SK-N-SH (cell line): Measurements from ENCODE around the gene OR6B1. TPM values are rescaled to one million over a fixed set of nuclear protein-coding genes. Genes with fewer than 3 reads are reported as not detected.

Experiments
- CTCF ChIA-PET: fragments of 300-600, 350-600 bp; formaldehyde crosslinking; extraction: SDS; loops from one replicate; lab custom pipeline; 2021; lab: Yijun Ruan, JAX
- POLR2A ChIA-PET: fragments of 350-600 bp; sonication (Branson Sonifier 250); formaldehyde crosslinking; extraction: SDS; loops from one replicate; lab custom pipeline; 2020; ENCODE audit warnings: antibody characterized with exemption, inconsistent platforms; lab: Yijun Ruan, JAX
- DNase-seq: peaks from one replicate; pipeline ENCODE4 v3.0.0; 2012
- H2AFZ ChIP-seq: fragments of 200-600 bp; sonication (generic); 2 replicates; pipeline ENCODE4 v1.8.1; 2016; ENCODE audit warnings: antibody characterized with exemption, mild to moderate bottlenecking, low read depth
- H3F3A ChIP-seq: fragments of 200-600 bp; sonication (generic); replicated peaks from 2 replicates; pipeline ENCODE3; 2016; ENCODE audit warnings: antibody characterized with exemption, mild to moderate bottlenecking; ENCODE audit not compliant: insufficient read depth
- H3K27ac ChIP-seq, 2 experiments: fragments of 200-500 bp in 1 of 2; fragments of 200-600 bp in 1 of 2; sonication (Bioruptor generic) in 1 of 2; sonication (generic), shearing (Covaris generic) in 1 of 2; 2 replicates each; pipeline versions ENCODE4 v1.5.1 to v1.6.1; 2014 to 2016; ENCODE audit warnings: low read depth in 2 of 2, inconsistent platforms in 1 of 2, low read length in 1 of 2, mild to moderate bottlenecking in 1 of 2, mixed read lengths in 1 of 2
- H3K27me3 ChIP-seq: fragments of 200-600 bp; sonication (generic), shearing (Covaris generic); 2 replicates; pipeline ENCODE4 v1.6.1; 2016; ENCODE audit warnings: mixed run types; ENCODE audit not compliant: insufficient read depth
- H3K36me3 ChIP-seq, 2 experiments: fragments of 200-500 bp in 1 of 2; fragments of 200-600 bp in 1 of 2; sonication (Bioruptor generic) in 1 of 2; sonication (generic) in 1 of 2; replicated peaks in 1 of 2; 2 replicates each; pipeline versions ENCODE3 to v1.5.1; 2014 to 2016; ENCODE audit warnings: low read length in 1 of 2, mild to moderate bottlenecking in 1 of 2; ENCODE audit not compliant: insufficient read depth in 2 of 2, control insufficient read depth in 1 of 2
- H3K4me1 ChIP-seq, 2 experiments: fragments of 200-500 bp in 1 of 2; fragments of 200-600 bp in 1 of 2; sonication (Bioruptor generic) in 1 of 2; sonication (generic), shearing (Covaris generic) in 1 of 2; 2 replicates each; pipeline versions ENCODE4 v1.5.1 to v1.6.1; 2014 to 2016; ENCODE audit warnings: low read depth in 1 of 2, low read length in 1 of 2, mixed run types in 1 of 2; ENCODE audit not compliant: insufficient read depth in 2 of 2, control insufficient read depth in 1 of 2
- H3K4me2 ChIP-seq: fragments of 200-600 bp; sonication (generic), shearing (Covaris generic); 2 replicates; pipeline ENCODE4 v1.6.1; 2017; ENCODE audit warnings: mixed run types
- H3K4me3 ChIP-seq, 2 experiments: fragments of 200-500 bp in 1 of 2; fragments of 200-600 bp in 1 of 2; sonication (Bioruptor generic) in 1 of 2; sonication (generic), shearing (Covaris generic) in 1 of 2; 2 replicates each; pipeline versions ENCODE4 v1.5.1 to v1.8.1; 2014 to 2016; ENCODE audit warnings: low read depth in 2 of 2, inconsistent platforms in 1 of 2, low read length in 1 of 2, mild to moderate bottlenecking in 1 of 2, mixed read lengths in 1 of 2, moderate library complexity in 1 of 2
- H3K79me2 ChIP-seq: fragments of 200-600 bp; sonication (generic); 2 replicates; pipeline ENCODE4 v1.8.1; 2017; ENCODE audit warnings: mild to moderate bottlenecking; ENCODE audit not compliant: insufficient read depth
- H3K9ac ChIP-seq: fragments of 200-600 bp; sonication (generic); 2 replicates; pipeline ENCODE4 v1.6.1; 2017; ENCODE audit warnings: mixed run types
- H3K9me2 ChIP-seq: fragments of 200-600 bp; sonication (generic); 2 replicates; pipeline ENCODE4 v1.6.1; 2017; ENCODE audit warnings: mixed run types
- H3K9me3 ChIP-seq: fragments of 200-600 bp; sonication (generic); 2 replicates; pipeline ENCODE4 v1.6.1; 2017; ENCODE audit warnings: mixed run types, mild to moderate bottlenecking, moderate library complexity
- H4K20me1 ChIP-seq: fragments of 200-600 bp; sonication (generic); 2 replicates; pipeline ENCODE4 v1.6.1; 2017; ENCODE audit warnings: mild to moderate bottlenecking, mixed run types; ENCODE audit not compliant: insufficient read depth
- ELF1 ChIP-seq: IDR thresholded peaks from 2 replicates; pipeline ENCODE4 v1.4.0; 2012
- EP300 ChIP-seq, 2 experiments: IDR thresholded peaks; 2 replicates each; pipeline versions ENCODE4 v1.4.0 to v1.6.1; 2012; ENCODE audit warnings: borderline replicate concordance in 1 of 2, low read depth in 1 of 2, low read length in 1 of 2
- FOSL2 ChIP-seq: IDR thresholded peaks from 2 replicates; pipeline ENCODE4 v1.4.0; 2012; ENCODE audit warnings: low read depth, mild to moderate bottlenecking, moderate library complexity, borderline replicate concordance
- FOXM1 ChIP-seq: IDR thresholded peaks from 2 replicates; pipeline ENCODE4 v1.4.0; 2012; ENCODE audit warnings: low read depth, mild to moderate bottlenecking
- GATA2 ChIP-seq: sonication (generic); formaldehyde crosslinking; IDR thresholded peaks from 2 replicates; pipeline ENCODE4 v1.5.0; 2020; ENCODE audit warnings: mild to moderate bottlenecking, missing genetic modification reagents
- JUND ChIP-seq: IDR thresholded peaks from 2 replicates; pipeline ENCODE4 v1.4.0; 2012
- NFIC ChIP-seq: IDR thresholded peaks from 2 replicates; pipeline ENCODE4 v1.4.0; 2012; ENCODE audit warnings: borderline replicate concordance
- POLR2AphosphoS5 ChIP-seq: IDR thresholded peaks from 2 replicates; pipeline ENCODE4 v1.6.1; 2012; ENCODE audit warnings: low read depth, low read length
- TCF12 ChIP-seq: IDR thresholded peaks from 2 replicates; pipeline ENCODE4 v1.4.0; 2012
- TEAD4 ChIP-seq: IDR thresholded peaks from 2 replicates; pipeline ENCODE4 v1.4.0; 2012; ENCODE audit warnings: mild to moderate bottlenecking, borderline replicate concordance; ENCODE audit not compliant: insufficient read depth
- WGBS: methylation state at CpG from one replicate; pipeline ENCODE4 v1.1.6; 2017; ENCODE audit warnings: low lambda C conversion rate; 5-methylcytosine and 5-hydroxymethylcytosine counted together
- polyA plus RNA-seq, 3 experiments: library from polyadenylated mRNA; depleted of rRNA; stranded (reverse); fragments of >200 nt; gene quantifications; 2 replicates each; pipeline ENCODE4 v1.2.3, GENCODE V29; 2012
- TF ChIP-seq, protein P1 (sequence below): IDR thresholded peaks from 2 replicates; pipeline ENCODE4 v1.4.0; 2012; ENCODE audit warnings: low read depth
- TF ChIP-seq, protein P2 (sequence below): IDR thresholded peaks from 2 replicates; pipeline ENCODE4; 2012

Gene OR6B1
- polyA plus RNA-seq, 1 of the 3 experiments (the other 2 are of a cell fraction), result not detected

DNA sequence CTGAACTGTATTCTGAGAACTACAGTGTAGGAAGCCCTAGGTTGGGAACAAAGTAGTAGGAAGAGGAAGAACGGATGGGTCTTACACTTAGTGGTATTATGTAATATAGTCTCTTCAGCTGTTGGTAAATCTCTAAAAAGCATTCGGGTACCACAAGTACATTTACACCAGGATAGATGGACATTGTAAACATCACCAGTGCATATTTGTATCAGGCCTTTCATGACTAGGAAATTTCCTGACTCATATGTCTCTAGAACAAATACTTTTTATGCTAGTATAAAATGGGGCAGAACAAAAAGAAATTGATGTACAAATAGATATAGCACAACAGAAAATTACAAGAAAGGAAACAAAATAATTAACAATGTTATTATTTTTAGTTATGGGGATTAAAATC is 21.5 kb upstream of the OR6B1 start:
- no peak overlapping the region for H2AFZ ChIP-seq
- ChIA-PET POLR2A (no interaction called here), CTCF (no interaction called here)
- peaks cover 0 to 3% of the 10 kb centered on the region in 2 experiments; a peak in 2 of 4 replicates for H3K4me1 ChIP-seq
- no peaks in the 10 kb centered on the region; the same call in 1 of the 2 replicates for H3K27me3 ChIP-seq
- H4K20me1 ChIP-seq, result no peaks in the 10 kb centered on the region
- H3K9me2 ChIP-seq, result no peaks in the 10 kb centered on the region
- no peaks in the 10 kb centered on the region for H3K9me3 ChIP-seq
- TF ChIP-seq ELF1, result no peak
- TF ChIP-seq EP300 (IDR thresholded peaks at IDR 0.05; ENCODE audit: borderline replicate concordance in 1 of 2, low read depth in 1 of 2, low read length in 1 of 2), result no peak
- no peak for TF ChIP-seq TEAD4
- TF ChIP-seq, protein P1, sequence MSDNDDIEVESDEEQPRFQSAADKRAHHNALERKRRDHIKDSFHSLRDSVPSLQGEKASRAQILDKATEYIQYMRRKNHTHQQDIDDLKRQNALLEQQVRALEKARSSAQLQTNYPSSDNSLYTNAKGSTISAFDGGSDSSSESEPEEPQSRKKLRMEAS, result no peak
- TF ChIP-seq GATA2 (CRISPR knock-in tag), result no peak
- no peaks in the 10 kb centered on the region for H3K79me2 ChIP-seq
- no peak overlapping the region for H3K4me3 ChIP-seq
- no peak overlapping the region for H3K4me2 ChIP-seq
- H3K9ac ChIP-seq, result no peak overlapping the region
- H3K36me3 ChIP-seq, result no peaks in the 10 kb centered on the region
- no peaks in the 10 kb centered on the region for H3F3A ChIP-seq
- H3K27ac ChIP-seq, result peak overlapping the region in 1 of 2 experiments; percentile 30; a peak in 1 of 4 replicates
- DNase-seq, result no peak
- 13% methylated on average over 2 of the region's 2 CpGs for WGBS

DNA sequence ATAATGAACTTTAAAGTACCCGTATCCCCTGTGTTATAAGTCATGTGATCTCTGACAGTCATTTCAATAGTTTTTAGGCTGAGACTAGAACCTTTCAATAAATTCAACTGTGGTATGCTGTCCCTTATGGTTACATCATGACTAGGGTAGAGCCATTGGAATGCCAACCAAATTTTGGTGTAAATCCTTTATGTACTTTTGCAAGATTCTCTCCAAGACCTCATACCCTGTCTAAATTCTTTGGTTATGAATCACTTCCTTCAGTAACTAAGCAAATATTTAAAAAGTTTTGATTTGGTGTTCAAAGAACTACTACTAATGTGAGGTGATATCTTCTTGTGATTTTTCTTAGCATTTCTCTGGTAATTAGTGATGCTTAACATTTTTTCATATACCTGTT is 20.8 kb upstream of the OR6B1 start:
- Histone ChIP-seq H4K20me1 (no peaks in the 10 kb centered on the region), H3F3A (no peaks in the 10 kb centered on the region), H3K4me1 (peaks cover 0 to 3% of the 10 kb centered on the region in 2 experiments; a peak in 2 of 4 replicates), H3K36me3 (no peaks in the 10 kb centered on the region), H3K4me2 (peak overlapping the region; percentile 1; the same call in 1 of the 2 replicates), H3K27me3 (no peaks in the 10 kb centered on the region; the same call in 1 of the 2 replicates), H3K79me2 (no peaks in the 10 kb centered on the region), H3K9me2 (no peaks in the 10 kb centered on the region), H3K9me3 (no peaks in the 10 kb centered on the region), H3K27ac (peak overlapping the region; percentile 13 to 30; a peak in 2 of 4 replicates), H2AFZ (no peak overlapping the region), H3K4me3 (no peak overlapping the region), H3K9ac (no peak overlapping the region)
- WGBS, result 10% methylated on average over 1 of the region's 1 CpG
- POLR2A ChIA-PET, result no interaction called here
- TF ChIP-seq FOXM1 (no peak), NFIC (peak; percentile 24; the same call in 1 of the 2 replicates), JUND (peak; percentile 53), TEAD4 (peak; percentile 53; the same call in 1 of the 2 replicates), FOSL2 (peak; percentile 61; the same call in 1 of the 2 replicates), TCF12 (peak; percentile 23; the same call in 1 of the 2 replicates), POLR2AphosphoS5 (no peak), ELF1 (no peak), EP300 (IDR thresholded peaks at IDR 0.05; ENCODE audit: borderline replicate concordance in 1 of 2, low read depth in 1 of 2, low read length in 1 of 2) (peak in 1 of 2 experiments; percentile 40; a peak in 1 of 4 replicates)
- TF ChIP-seq, protein P2, sequence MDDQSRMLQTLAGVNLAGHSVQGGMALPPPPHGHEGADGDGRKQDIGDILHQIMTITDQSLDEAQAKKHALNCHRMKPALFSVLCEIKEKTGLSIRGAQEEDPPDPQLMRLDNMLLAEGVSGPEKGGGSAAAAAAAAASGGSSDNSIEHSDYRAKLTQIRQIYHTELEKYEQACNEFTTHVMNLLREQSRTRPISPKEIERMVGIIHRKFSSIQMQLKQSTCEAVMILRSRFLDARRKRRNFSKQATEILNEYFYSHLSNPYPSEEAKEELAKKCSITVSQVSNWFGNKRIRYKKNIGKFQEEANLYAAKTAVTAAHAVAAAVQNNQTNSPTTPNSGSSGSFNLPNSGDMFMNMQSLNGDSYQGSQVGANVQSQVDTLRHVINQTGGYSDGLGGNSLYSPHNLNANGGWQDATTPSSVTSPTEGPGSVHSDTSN, result peak; percentile 16; the same call in 1 of the 2 replicates
- no peak for DNase-seq
- CTCF ChIA-PET, result no interaction called here
